Prostate gland (tissue), 2 donors: ENCODE results near the gene WIF1. TPM values are rescaled to one million over a fixed set of nuclear protein-coding genes. Genes with fewer than 3 reads are reported as not detected.

Experiments
- DNase-seq: peaks from one replicate; pipeline ENCODE4 v3.0.0-alpha.2; 2019; ENCODE audit warnings: low spot score
- H3K27ac ChIP-seq, 2 donors: fragments of 200-600 bp; sonication (generic); 2 replicates each; pipeline ENCODE4 v1.5.1; 2017 to 2019
- H3K27me3 ChIP-seq: fragments of 200-600 bp; sonication (generic); replicated peaks from 2 replicates; pipeline ENCODE4 v1.5.1; 2019; ENCODE audit not compliant: insufficient read depth
- H3K36me3 ChIP-seq, 2 donors: fragments of 200-600 bp; sonication (generic); 1 replicate in 1 of 2; 2 replicates in 1 of 2; pipeline versions ENCODE4 v1.5.1 to v1.8.1; 2017 to 2019
- H3K4me1 ChIP-seq: fragments of 200-600 bp; sonication (generic); replicated peaks from 2 replicates; pipeline ENCODE4 v1.5.1; 2019
- H3K4me3 ChIP-seq, 2 donors: fragments of 200-600 bp; sonication (generic); 2 replicates each; pipeline ENCODE4 v1.5.1; 2017 to 2019
- H3K9me3 ChIP-seq: fragments of 200-600 bp; sonication (generic); 2 replicates; pipeline ENCODE4 v1.5.1; 2017
- POLR2A ChIP-seq: fragments of 450-650 bp; IDR thresholded peaks from one replicate; pipeline ENCODE4 v1.6.1; 2016; ENCODE audit warnings: antibody characterized with exemption, mild to moderate bottlenecking
- POLR2AphosphoS5 ChIP-seq: sonication (generic); formaldehyde crosslinking; IDR thresholded peaks from one replicate; pipeline ENCODE4 v1.6.1; 2017; ENCODE audit warnings: antibody characterized with exemption
- WGBS: methylation state at CpG from one replicate; pipeline ENCODE4 v1.1.5; 2018; 5-methylcytosine and 5-hydroxymethylcytosine counted together
- intact Hi-C: fragments of 100-400 bp; cut with DNase I; formaldehyde crosslinking; loops from one replicate; pipeline ENCODE4 v1.14.2; 2022
- small RNA-seq, 2 donors: library from RNA; depleted of rRNA; stranded (forward); fragments of <200 nt; gene quantifications; one replicate each; pipeline ENCODE3, GENCODE V24; 2016
- total RNA-seq, 2 donors: library from RNA; depleted of rRNA; stranded (reverse); fragments of >200 nt; gene quantifications; one replicate each; pipeline ENCODE4 v1.1.0, GENCODE V29; 2016
- TF ChIP-seq, protein P1 (sequence below), 4 experiments: fragments of 200-600 bp in 2 of 4; fragments of 450-650 bp in 2 of 4; sonication (generic) in 2 of 4; IDR thresholded peaks; 1 replicate in 3 of 4; 2 replicates in 1 of 4; pipeline ENCODE4 v1.5.1; 2016 to 2019; ENCODE audit warnings: antibody characterized with exemption in 4 of 4, mild to moderate bottlenecking in 2 of 4, moderate library complexity in 2 of 4

Gene WIF1
- total RNA-seq, 2 donors from 2014 or later = 6.8 to 45.8 TPM

DNA sequence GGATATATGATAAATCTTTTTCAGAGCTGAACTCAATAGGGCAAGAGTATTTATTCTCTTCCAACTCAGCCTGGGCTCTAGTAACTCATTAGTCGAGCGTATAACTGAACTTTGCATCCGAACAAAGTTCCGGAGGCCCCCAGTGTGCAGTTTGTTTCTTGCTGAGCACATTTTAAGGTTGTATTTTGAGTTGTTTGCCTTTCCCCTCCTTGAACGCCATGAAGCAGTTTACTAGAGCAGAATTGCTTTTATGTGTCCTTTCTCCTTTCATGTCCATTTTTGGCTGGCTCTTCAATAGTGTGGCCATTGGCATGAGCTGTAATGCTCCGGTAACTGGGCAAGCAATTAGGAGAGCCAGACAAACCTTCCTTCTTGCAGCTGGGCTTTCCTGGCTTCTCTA is 105.3 kb downstream of the WIF1 start:
- WGBS = 32% methylated on average over 6 of the region's 6 CpGs
- no peak for DNase-seq
- Histone ChIP-seq H3K27me3 (no peaks in the 10 kb centered on the region), H3K36me3 (no peaks in the 10 kb centered on the region), H3K27ac (no peak overlapping the region), H3K9me3 (no peaks in the 10 kb centered on the region), H3K4me1 (no peaks in the 10 kb centered on the region), H3K4me3 (no peak overlapping the region)
- intact Hi-C loops = no loop called here
- TF ChIP-seq POLR2AphosphoS5 = no peak
- TF ChIP-seq, protein P1, sequence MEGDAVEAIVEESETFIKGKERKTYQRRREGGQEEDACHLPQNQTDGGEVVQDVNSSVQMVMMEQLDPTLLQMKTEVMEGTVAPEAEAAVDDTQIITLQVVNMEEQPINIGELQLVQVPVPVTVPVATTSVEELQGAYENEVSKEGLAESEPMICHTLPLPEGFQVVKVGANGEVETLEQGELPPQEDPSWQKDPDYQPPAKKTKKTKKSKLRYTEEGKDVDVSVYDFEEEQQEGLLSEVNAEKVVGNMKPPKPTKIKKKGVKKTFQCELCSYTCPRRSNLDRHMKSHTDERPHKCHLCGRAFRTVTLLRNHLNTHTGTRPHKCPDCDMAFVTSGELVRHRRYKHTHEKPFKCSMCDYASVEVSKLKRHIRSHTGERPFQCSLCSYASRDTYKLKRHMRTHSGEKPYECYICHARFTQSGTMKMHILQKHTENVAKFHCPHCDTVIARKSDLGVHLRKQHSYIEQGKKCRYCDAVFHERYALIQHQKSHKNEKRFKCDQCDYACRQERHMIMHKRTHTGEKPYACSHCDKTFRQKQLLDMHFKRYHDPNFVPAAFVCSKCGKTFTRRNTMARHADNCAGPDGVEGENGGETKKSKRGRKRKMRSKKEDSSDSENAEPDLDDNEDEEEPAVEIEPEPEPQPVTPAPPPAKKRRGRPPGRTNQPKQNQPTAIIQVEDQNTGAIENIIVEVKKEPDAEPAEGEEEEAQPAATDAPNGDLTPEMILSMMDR (IDR thresholded peaks at IDR 0.05) = no peak
- TF ChIP-seq POLR2A = no peak

DNA sequence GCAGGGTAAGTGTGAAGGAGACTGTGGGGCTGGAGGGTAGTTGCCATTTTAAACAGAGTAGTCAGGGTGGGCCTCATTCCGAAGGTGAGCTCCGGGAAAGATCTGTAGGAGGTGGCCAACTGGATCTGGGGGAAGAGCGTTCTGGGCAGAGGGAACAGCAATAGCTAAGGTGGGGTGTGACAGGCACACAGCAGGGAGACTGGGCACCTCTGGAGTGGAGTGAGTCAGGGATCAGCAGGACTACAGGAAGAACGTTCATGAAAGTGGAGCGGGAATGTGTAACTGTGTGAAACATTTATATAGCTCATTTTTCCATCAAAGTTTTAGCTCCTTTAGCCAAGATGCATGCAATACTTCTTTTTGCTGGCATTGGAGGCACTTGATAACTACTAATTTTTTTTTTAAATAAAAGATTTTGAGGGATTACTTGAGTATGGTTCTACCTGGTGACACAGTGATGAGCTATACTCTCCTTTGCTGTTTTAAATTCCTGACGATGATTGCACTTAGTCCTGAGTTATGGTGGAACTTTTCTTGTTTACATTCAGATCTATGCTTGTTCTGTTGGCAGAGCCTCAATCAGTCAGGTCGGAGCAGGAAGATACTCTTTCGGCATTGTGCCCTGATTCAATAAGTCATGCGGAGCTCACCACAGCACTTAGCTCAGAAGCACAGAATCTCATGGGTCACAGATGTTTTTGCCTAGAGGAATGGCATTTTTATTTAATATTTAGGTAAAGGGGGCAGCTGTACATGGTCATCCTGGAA is 106.4 kb downstream of the WIF1 start:
- H3K27ac ChIP-seq = no peak overlapping the region
- no peaks in the 10 kb centered on the region for H3K9me3 ChIP-seq
- H3K27me3 ChIP-seq = no peaks in the 10 kb centered on the region
- H3K4me3 ChIP-seq = no peak overlapping the region
- peak; percentile 71 for DNase-seq
- intact Hi-C loops = no loop called here
- H3K36me3 ChIP-seq = no peaks in the 10 kb centered on the region
- peak; percentile 78 for TF ChIP-seq POLR2AphosphoS5
- TF ChIP-seq, protein P1 (IDR thresholded peaks at IDR 0.05) = no peak
- no peak for TF ChIP-seq POLR2A
- WGBS = 44% methylated on average over 9 of the region's 9 CpGs
- no peaks in the 10 kb centered on the region for H3K4me1 ChIP-seq

DNA sequence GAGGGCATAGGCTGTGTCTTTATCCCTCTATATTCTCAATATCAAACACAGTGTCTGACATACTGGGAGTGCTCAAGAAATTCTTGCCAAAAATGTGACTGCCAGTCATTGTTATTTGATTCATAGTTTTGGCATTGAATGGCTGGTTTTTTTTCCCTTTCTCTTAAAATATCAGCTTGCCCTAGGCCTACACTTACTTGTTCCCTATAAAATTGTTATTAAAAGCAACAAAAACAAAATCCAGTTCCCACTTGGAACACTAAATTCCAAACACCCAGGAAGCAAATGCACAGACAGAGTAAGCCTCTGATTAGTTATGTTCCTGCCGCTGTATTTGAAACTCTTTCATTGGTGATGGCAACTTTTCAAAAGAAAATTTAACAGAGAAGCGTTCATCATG is 110.7 kb downstream of the WIF1 start:
- Histone ChIP-seq H3K4me1 (no peaks in the 10 kb centered on the region), H3K27ac (no peak overlapping the region), H3K4me3 (no peak overlapping the region), H3K9me3 (no peaks in the 10 kb centered on the region), H3K36me3 (no peaks in the 10 kb centered on the region), H3K27me3 (no peaks in the 10 kb centered on the region)
- intact Hi-C loops = no loop called here
- TF ChIP-seq POLR2A (no peak), POLR2AphosphoS5 (peak; percentile 67)
- peak; percentile 7 for DNase-seq
- 17% methylated on average over 2 of the region's 2 CpGs for WGBS

DNA sequence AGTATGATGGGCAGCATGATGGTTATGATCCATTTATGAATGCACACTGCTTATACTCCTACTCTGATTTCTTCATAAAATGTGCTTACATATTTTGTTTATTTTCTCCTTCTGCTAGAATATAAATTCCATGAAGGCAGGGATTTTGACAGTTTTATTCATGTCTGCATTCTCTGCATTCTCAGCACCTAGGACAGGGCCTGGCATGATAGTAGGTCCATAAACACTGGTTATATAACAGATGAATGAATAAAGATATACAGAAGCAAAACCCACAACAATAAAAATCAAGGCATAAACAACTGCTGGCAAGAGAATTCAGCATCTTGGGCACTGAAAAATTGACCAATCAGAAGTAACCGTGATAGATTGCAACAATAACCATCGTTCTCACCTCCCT is 115.4 kb downstream of the WIF1 start:
- intact Hi-C loops = no loop called here

DNA sequence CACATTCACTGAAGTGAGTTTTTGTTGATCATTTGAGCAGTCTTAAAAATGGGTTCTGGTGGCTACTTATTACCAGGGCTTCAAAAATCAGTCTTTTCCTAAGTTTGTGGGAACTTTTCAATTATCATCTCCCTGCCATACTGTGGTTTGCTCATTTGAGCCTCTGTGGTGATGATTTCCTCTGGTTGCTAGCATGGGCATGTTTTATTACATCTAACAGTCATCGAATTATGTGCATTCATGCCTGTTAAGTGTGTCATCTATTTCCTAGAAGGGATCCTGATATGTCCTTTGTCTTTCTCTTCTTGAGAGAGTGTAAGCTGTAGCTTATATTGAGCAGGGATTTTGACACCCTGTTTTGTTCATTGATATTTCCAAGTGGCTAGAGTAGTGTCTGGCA is 116.8 kb downstream of the WIF1 start:
- Histone ChIP-seq H3K9me3 (no peaks in the 10 kb centered on the region), H3K27me3 (no peaks in the 10 kb centered on the region), H3K4me1 (no peaks in the 10 kb centered on the region), H3K4me3 (no peak overlapping the region), H3K36me3 (no peaks in the 10 kb centered on the region), H3K27ac (no peak overlapping the region)
- TF ChIP-seq, protein P1 (IDR thresholded peaks at IDR 0.05) = no peak
- peak; percentile 65 for TF ChIP-seq POLR2AphosphoS5
- no peak for TF ChIP-seq POLR2A
- 48% methylated on average over 1 of the region's 1 CpG for WGBS
- intact Hi-C loops = no loop called here
- DNase-seq = peak; percentile 16

More for the DNA sequence above, 115.4 kb downstream of the WIF1 start:
- H3K4me1 ChIP-seq = no peaks in the 10 kb centered on the region
- no peak overlapping the region for H3K27ac ChIP-seq
- no peaks in the 10 kb centered on the region for H3K9me3 ChIP-seq
- TF ChIP-seq, protein P1 (IDR thresholded peaks at IDR 0.05) = no peak
- TF ChIP-seq POLR2AphosphoS5 (no peak), POLR2A (no peak)
- DNase-seq = no peak
- WGBS = 98% methylated on average over 2 of the region's 2 CpGs
- H3K36me3 ChIP-seq = no peaks in the 10 kb centered on the region
- H3K4me3 ChIP-seq = no peak overlapping the region
- H3K27me3 ChIP-seq = no peaks in the 10 kb centered on the region

Small RNA genes within 50 kb of the gene (small RNA-seq; reads per million reads assigned to genes)
- gene RNU6-166P = 0 reads per million in 2 donors

Other genes starting within 250 kb of the WIF1 start
- 100 to 1,000 TPM in 1 of 2 donors, 10 to 100 TPM in 1; 55.6 to 102 TPM for gene LEMD3, start 48.3 kb upstream of the WIF1 start, total RNA-seq
- 10 to 100 TPM; 32.2 to 42.9 TPM for gene MSRB3, start 157.4 kb upstream of the WIF1 start, total RNA-seq